Umbilical cord (tissue), 2 donors: ENCODE data around the gene ZNF79. TPM values are rescaled to one million over a fixed set of nuclear protein-coding genes. Genes with fewer than 3 reads are reported as not detected.
A peak's percentile ranks its signal among the peaks of the same experiment; 100 is the strongest.

Experiments used
- DNase-seq: peaks from one replicate; pipeline ENCODE4 v3.0.0-alpha.2; 2015; ENCODE audit warnings: low spot score
- total RNA-seq: library from RNA; depleted of rRNA; stranded (reverse); fragments of >200 nt; gene quantifications from one replicate; pipeline ENCODE4 v1.2.3, GENCODE V29; 2014; ENCODE audit warnings: low replicate concordance; ENCODE audit not compliant: insufficient read depth

ZNF79 gene
- 15.2 TPM for total RNA-seq

DNA sequence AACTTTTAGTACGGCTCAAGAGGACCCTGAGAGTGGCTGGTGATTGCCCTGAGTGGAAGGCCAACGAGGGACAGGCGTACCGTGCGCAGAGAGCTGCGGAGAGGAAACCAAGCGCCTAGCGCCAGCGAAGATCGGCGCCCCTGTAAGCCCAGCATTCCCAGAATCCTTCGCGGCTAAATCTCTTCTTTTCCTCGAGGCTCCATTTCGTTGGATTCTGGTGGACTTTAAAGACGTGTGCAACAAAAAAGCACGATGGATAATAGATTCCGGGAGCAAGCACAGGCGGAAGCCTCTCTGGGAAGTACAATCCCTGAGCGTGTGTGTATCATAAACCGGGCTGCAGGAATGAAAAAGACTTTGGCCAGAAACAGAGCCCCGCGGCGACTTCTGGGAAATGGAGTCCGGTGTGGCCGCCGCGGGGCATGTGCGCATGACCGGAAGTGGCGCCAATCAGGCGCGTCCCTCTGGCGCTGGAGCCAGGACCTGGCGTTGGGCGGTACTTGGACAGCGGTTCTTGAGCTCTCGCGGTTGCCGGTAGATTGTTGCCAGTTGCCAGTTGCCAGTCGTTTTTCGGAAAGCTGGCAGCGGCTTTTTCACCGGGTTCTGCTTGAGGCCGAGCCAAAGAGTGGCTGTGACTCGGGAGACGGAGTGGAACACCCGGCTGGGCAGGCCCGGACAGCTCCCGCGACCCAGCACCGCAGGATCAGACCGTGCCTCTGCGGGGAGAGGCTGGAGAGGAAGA, at the start of gene ZNF79:
TSS of gene ZNF79 (plus strand) at position 449 of the 742 bp plus-strand sequence. CDS start 406 bp downstream, outside the sequence.
- DNase-seq = peak; percentile 96

GRCh38 chr9:127380479-127380878, 43.7 kb upstream of the ZNF79 start:
- DNase-seq = no peak

- DNase-seq = no peak
Measured at GRCh38 chr9:127382541-127382940, 41.6 kb upstream of the ZNF79 start.

DNA sequence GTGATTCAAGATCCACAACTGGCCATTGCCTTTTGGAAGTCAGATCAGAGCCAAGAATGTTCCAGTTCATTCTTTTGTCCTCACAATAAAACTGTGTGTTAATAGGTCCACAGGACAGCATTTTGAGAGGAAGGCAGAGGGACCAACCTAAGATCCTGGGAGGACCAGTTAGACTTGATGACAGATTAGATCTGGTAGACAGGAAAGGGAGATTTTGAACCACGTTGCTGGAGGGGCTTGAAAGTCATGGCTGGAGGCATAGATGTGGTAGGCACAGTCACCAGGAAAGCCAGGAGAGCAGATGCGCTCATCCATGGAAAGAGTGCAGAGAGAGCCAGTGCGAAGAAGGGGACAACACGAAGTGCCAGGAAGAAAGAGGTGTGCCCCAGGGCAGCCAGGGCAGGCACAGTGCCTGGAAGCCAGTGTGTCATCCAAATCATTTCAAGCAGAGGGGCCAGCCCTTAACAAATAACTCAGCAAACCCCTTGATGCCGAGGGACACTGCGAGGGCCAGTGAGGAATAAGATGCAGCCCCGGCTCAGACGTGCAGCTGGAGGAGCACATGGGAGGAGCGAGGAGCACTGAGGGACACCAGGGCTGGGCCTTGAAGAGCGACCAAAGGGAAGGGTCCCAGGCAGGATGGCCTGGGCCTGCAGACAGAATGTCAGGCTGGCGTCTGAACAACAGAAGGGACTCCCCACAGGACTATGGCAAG, 40.0 kb upstream of the ZNF79 start:
- no peak for DNase-seq

- DNase-seq = no peak
Measured at GRCh38 chr9:127384901-127385300, 39.3 kb upstream of the ZNF79 start.

- no peak for DNase-seq
Measured at GRCh38 chr9:127386249-127386648, 37.9 kb upstream of the ZNF79 start.

DNA sequence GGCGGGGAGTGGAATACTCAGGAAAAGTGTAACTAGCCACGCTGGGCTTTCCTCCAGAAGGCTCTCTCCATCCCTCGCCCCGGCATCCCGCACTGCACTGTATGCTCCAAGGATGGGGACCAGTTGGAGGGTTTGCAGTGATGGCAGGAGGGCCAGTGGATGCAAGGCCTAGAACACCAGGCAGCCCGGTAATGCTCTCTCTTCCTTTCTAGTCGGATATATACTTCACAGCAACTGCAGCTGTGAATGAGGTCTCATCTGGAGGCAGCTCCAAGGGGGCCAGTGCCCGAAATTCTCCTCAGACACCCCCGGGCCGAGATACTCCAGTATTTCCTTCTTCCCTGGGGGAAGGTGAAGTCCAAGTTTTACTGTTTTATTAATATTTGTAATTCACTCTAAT, 37.2 kb upstream of the ZNF79 start:
- no peak for DNase-seq

- peak; percentile 99 for DNase-seq
Measured at GRCh38 chr9:127388037-127388855, 35.9 kb upstream of the ZNF79 start.

GRCh38 chr9:127388856-127389238, 35.3 kb upstream of the ZNF79 start:
- DNase-seq = peak; percentile 44

GRCh38 chr9:127389381-127390247, 34.6 kb upstream of the ZNF79 start:
- DNase-seq = no peak

DNA sequence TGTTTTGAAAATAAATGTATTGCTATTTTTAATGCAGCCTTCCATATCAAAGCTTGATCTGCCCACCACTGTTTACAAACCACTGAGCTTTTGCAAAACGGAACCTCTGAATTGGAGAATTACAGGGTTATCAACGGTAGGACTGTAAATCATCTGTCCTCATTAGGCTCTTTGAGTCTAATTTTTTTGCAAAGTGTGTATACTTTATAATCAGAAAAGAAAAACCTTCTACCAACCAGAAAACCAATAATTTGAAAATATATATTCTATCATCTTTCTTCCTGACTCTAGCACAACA, 34.0 kb upstream of the ZNF79 start:
- no peak for DNase-seq

DNA sequence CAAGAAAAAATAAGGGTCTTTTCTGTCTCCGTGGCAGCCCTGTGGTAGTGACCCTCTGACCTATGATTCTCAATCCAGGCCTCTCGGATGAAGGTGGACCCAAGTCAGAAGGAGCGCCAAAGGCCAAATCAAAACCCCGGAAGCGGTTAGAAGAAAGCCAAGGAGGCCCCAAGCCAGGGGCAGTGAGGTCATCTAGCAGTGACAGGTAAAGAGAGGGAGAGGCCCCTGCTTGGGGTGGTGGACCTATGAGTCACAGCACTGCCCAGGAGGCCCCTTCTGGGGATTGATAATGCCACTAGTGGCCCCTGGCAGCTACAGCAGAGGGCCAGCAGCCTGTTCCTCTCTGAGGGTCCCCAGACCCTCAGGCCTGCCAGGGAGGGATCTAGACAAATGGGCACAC, 33.6 kb upstream of the ZNF79 start:
- no peak for DNase-seq

- no peak for DNase-seq
Measured at GRCh38 chr9:127392166-127392565, 32.0 kb upstream of the ZNF79 start.

GRCh38 chr9:127392976-127393375, 31.2 kb upstream of the ZNF79 start:
- no peak for DNase-seq

GRCh38 chr9:127393645-127394044, 30.5 kb upstream of the ZNF79 start:
- DNase-seq = peak; percentile 54

DNA sequence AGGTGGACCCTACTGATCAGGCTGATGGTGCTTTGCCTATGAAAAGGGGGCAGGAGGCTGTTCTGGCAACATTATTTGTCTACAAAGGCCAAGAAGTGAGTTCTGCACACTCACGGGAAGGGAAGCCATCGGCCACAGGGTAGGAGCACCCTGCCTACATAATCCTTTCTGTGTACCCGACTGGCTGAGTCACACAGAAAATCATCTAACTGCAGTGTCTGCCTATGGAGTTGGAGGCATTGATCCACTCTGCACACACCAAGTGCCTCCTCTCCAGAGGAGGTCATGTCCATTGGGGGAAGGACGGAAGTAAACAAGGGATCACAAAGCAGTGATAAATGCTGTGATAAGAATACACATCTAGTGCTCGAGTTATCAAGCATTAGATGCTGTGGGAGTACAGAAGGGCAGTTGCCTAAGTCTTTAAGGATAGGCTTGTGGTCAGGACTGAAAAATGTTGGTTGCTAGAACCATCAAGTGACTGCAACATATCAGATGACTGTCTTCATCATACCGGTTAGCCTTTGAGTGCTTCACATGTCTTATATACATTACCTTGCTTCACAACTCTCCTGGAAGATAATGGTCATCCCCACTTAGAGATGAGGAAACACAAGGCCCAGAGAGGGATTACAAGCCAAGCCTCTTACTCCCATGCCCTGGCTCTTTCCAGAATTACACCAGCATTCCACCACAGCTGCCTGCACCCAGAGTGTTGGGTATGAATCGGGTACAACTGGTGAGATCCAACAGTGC, 28.5 kb upstream of the ZNF79 start:
- no peak for DNase-seq

GRCh38 chr9:127396253-127396807, 27.9 kb upstream of the ZNF79 start:
- no peak for DNase-seq

DNA sequence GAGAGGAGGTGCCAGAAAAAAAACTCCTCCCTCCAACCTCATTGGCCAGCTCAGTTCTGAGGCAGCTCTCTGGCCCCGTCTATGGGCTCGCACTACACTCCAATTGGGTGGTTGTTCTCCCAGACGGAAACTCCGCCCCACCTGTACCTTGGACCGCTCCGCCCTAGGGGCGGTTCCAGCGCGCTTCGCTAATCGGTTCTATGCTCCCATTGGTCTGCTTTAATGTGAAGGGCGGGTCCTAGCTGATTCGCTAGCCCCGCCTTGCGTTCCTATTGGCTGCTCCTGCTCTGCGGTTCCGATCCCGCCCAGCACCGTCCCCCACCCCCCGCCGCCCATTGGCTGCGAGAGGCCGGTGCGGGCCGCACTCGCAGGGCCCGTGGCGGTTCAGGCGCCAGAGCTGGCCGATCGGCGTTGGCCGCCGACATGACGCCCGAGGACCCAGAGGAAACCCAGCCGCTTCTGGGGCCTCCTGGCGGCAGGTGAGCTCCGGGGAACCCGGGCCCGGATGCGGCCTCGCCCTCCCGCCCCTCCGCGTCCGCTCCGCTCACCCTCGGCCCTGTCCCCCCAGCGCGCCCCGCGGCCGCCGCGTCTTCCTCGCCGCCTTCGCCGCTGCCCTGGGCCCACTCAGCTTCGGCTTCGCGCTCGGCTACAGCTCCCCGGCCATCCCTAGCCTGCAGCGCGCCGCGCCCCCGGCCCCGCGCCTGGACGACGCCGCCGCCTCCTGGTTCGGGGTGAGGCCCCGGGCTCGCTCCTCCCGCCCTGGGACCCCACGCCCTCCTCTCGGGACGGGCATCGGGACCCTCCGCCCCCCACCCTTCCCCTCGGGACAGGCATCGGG, 27.2 kb upstream of the ZNF79 start, which contains the start of gene SLC2A8:
TSS of gene SLC2A8 (plus strand) at position 362 of the 838 bp plus-strand sequence. CDS start at position 424, 62 bp downstream.
- DNase-seq = peak; percentile 100

DNA sequence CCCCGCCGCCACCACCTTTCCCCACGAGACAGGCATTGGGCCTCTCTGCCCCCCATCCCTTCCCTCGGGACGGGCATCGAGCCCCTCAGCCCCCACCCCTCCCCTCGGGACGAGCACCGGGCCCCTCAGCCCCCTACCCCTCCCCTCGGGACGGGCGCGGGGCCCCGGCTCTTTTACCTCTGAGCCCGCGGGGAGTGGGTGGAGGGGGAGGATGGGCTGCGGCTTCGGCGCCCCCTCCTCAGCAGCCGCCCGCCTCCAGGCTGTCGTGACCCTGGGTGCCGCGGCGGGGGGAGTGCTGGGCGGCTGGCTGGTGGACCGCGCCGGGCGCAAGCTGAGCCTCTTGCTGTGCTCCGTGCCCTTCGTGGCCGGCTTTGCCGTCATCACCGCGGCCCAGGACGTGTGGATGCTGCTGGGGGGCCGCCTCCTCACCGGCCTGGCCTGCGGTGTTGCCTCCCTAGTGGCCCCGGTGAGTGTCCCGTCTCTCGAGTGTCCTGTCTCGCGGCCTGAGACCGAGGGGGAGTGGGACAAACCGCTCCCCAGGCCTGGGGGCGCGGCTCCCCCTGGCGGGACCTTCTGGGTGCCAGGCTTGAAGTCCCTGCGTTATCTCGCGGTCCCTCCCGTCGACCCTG, 26.4 kb upstream of the ZNF79 start:
- peak; percentile 62 for DNase-seq
